C4-2B (cell line): ENCODE data around the gene PLEKHM3.

Experiments used
- H3K27ac ChIP-seq: fragments of 450-650 bp; 2 replicates; pipeline ENCODE4 v1.5.1; 2017
- CTCF ChIP-seq: fragments of 450-650 bp; conservative IDR thresholded peaks from 2 replicates; pipeline ENCODE4 v1.5.1; 2017; ENCODE audit warnings: mild to moderate bottlenecking
- ZFX ChIP-seq: fragments of 450-650 bp; IDR thresholded peaks from 2 replicates; pipeline ENCODE4 v1.6.1; 2017

PLEKHM3 gene

GRCh38 chr2:207988975-207989374, 36.4 kb downstream of the PLEKHM3 start:
- TF ChIP-seq ZFX (no peak), CTCF (no peak)
- no peak overlapping the region for H3K27ac ChIP-seq

GRCh38 chr2:207987025-207987716, 38.2 kb downstream of the PLEKHM3 start:
- no peak overlapping the region for H3K27ac ChIP-seq
- TF ChIP-seq ZFX (no peak), CTCF (no peak)

- TF ChIP-seq ZFX, result no peak
- no peak overlapping the region for H3K27ac ChIP-seq
Measured at GRCh38 chr2:207984765-207985480, 40.4 kb downstream of the PLEKHM3 start.

GRCh38 chr2:207983641-207984042, 41.7 kb downstream of the PLEKHM3 start:
- TF ChIP-seq CTCF, result no peak
- no peak overlapping the region for H3K27ac ChIP-seq

- no peak for TF ChIP-seq ZFX
- TF ChIP-seq CTCF, result no peak
- no peak overlapping the region for H3K27ac ChIP-seq
Measured at GRCh38 chr2:207978177-207978948, 47.0 kb downstream of the PLEKHM3 start.

- no peak overlapping the region for H3K27ac ChIP-seq
- no peak for TF ChIP-seq CTCF
- no peak for TF ChIP-seq ZFX
Measured at GRCh38 chr2:207975921-207976320, 49.4 kb downstream of the PLEKHM3 start.

- no peak overlapping the region for H3K27ac ChIP-seq
- no peak for TF ChIP-seq ZFX
- no peak for TF ChIP-seq CTCF
Measured at GRCh38 chr2:207974216-207974605, 51.1 kb downstream of the PLEKHM3 start.
